ENCODE results near the gene EPB41. TPM values are rescaled to one million over a fixed set of nuclear protein-coding genes. Genes with fewer than 3 reads are reported as not detected.

The EPB41 gene
- total and polyA plus RNA-seq, 2 of the 8 experiments (the other 6 are each of a cell fraction or from before 2014, with no cell fraction given): 36.7 to 109 TPM

- H4K8ac ChIP-seq (ENCODE audit: extremely low read depth, insufficient read depth, low read length): no peak overlapping the region
- H3K56ac ChIP-seq (replicated peaks; ENCODE audit: insufficient read length, low read depth, low read length): no peak overlapping the region
- no peak for DNase-seq (ENCODE audit: low read depth in 1 of 2, low spot score in 2 of 2)
- H3K4me2 ChIP-seq (ENCODE audit: insufficient read depth in 1 of 2, low read depth in 2 of 2, low read length in 2 of 2): no peak overlapping the region
- no peak overlapping the region for H2BK20ac ChIP-seq (ENCODE audit: low read length)
- no peak overlapping the region for H2BK12ac ChIP-seq (ENCODE audit: low read depth, low read length)
- no peak overlapping the region for H3K14ac ChIP-seq (ENCODE audit: insufficient read length)
- H3K27ac ChIP-seq (ENCODE audit: low read depth, low read length): no peak overlapping the region
- H2AK5ac ChIP-seq (ENCODE audit: low read depth, low read length): no peak overlapping the region
- peaks cover 0 to 2% of the 10 kb centered on the region in 2 experiments for H4K20me1 ChIP-seq (replicated peaks in 1 of 2; ENCODE audit: control insufficient read depth in 1 of 2, insufficient read depth in 2 of 2, low read length in 2 of 2)
- H3K79me1 ChIP-seq (ENCODE audit: low read depth, low read length): 0 out of 2 replicates have a peak, but pooled peaks cover 2% of the 10 kb centered on the region
- no peak overlapping the region for H3K18ac ChIP-seq (ENCODE audit: extremely low read depth, low read length)
- FAIRE-seq: no peak
- peaks cover 0 to 2% of the 10 kb centered on the region in 2 experiments; a peak in 1 of 4 replicates for H3K9me3 ChIP-seq (ENCODE audit: insufficient read depth in 2 of 2, low read depth in 1 of 2, low read length in 1 of 2)
- H2BK15ac ChIP-seq (ENCODE audit: low read length): no peak overlapping the region
- H2BK120ac ChIP-seq (replicated peaks; ENCODE audit: low read depth, low read length): no peak overlapping the region
- no peak overlapping the region for H3K23ac ChIP-seq (ENCODE audit: insufficient read length)
- no peak overlapping the region for H2BK5ac ChIP-seq (ENCODE audit: low read depth, low read length)
- POLR2A ChIA-PET (ENCODE audit: partially characterized antibody): interaction anchor here (0.5 to 3.8 kb wide), 9 partner anchors 8 to 1871 kb away, joined by 3 to 19 read pairs (median 4); partner anchors contain the start of gene TMEM200B
- no peaks in the 10 kb centered on the region for H3K23me2 ChIP-seq (ENCODE audit: low read depth, low read length)
- TF ChIP-seq, protein P1, sequence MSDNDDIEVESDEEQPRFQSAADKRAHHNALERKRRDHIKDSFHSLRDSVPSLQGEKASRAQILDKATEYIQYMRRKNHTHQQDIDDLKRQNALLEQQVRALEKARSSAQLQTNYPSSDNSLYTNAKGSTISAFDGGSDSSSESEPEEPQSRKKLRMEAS (IDR thresholded peaks at IDR 0.05): no peak
- TF ChIP-seq SIN3A (conservative IDR thresholded peaks at IDR 0.05 in 1 of 2, IDR thresholded peaks at IDR 0.05 in 1 of 2; ENCODE audit: low read depth in 1 of 2, low read length in 2 of 2): no peak
- no peak for TF ChIP-seq USF2 (IDR thresholded peaks at IDR 0.05; ENCODE audit: low read length)
- no peak for TF ChIP-seq BRCA1 (IDR thresholded peaks at IDR 0.05; ENCODE audit: low read depth, low read length)
- peaks cover 2 to 25% (median 15%) of the 10 kb centered on the region in 4 experiments for H3K36me3 ChIP-seq (ENCODE audit: control insufficient read depth in 2 of 4, insufficient read depth in 4 of 4, low read length in 3 of 4)
- no peaks in the 10 kb centered on the region for H3K27me3 ChIP-seq (replicated peaks in 1 of 4; ENCODE audit: control insufficient read depth in 3 of 4, extremely low read depth in 1 of 4, insufficient read depth in 3 of 4, low read length in 3 of 4)
- no peak overlapping the region for H4K5ac ChIP-seq (ENCODE audit: insufficient read length, low read depth, low read length)
- no peak overlapping the region for H3K4ac ChIP-seq (replicated peaks; ENCODE audit: insufficient read length, low read depth, low read length)
- 91% methylated on average over 2 of the region's 2 CpGs; no CpG with 5 or more reads in 1 of the 2 experiments for WGBS, 2 experiments (ENCODE audit: extremely low coverage in 1 of 2, insufficient coverage in 1 of 2, insufficient read length in 1 of 2, insufficient replicate concordance in 2 of 2, low coverage in 1 of 2, low lambda C conversion rate in 2 of 2, missing lambda C conversion rate in 1 of 2)
- H3K9ac ChIP-seq (replicated peaks in 1 of 4; ENCODE audit: extremely low read depth in 1 of 4, low read depth in 3 of 4, low read length in 3 of 4): no peak overlapping the region
- no peaks in the 10 kb centered on the region for H3K4me1 ChIP-seq (replicated peaks in 1 of 4; ENCODE audit: control insufficient read depth in 3 of 4, insufficient read depth in 4 of 4, low read length in 3 of 4)
- no peaks in the 10 kb centered on the region for H3K79me2 ChIP-seq (ENCODE audit: control insufficient read depth in 1 of 2, insufficient read depth in 2 of 2, low read length in 2 of 2)
- H4K91ac ChIP-seq (replicated peaks; ENCODE audit: insufficient read length, low read length): no peak overlapping the region
- no peak overlapping the region for H2AFZ ChIP-seq (ENCODE audit: low read length)
- CTCF ChIA-PET (ENCODE audit: partially characterized antibody): interaction anchor here (1.8 kb wide), 1 partner anchor 19 kb away, joined by 7 read pairs; the partner anchor contains the start of gene TMEM200B
- H3K4me3 ChIP-seq (ENCODE audit: extremely low read depth in 1 of 4, insufficient read depth in 2 of 4, low read depth in 3 of 4, low read length in 4 of 4): no peak overlapping the region
Observed at GRCh38 chr1:29142714-29143113, 228.3 kb downstream of the EPB41 start.
